HL-60/S4 treated with retinoic acid at 250 ng/mL for 4 days and 3 days (cell line): ENCODE results near the gene TINAGL1.

ENCODE experiments used
- in situ Hi-C: fragments of 300-500 bp; cut with MboI; formaldehyde crosslinking; loops from 2 replicates; pipeline ENCODE4 v1.7.0; 2022; ENCODE audit warnings: low sequenced_read_pairs

TINAGL1 gene

GRCh38 chr1:31567956-31568570 lies 8.3 kb upstream of the TINAGL1 start:
- in situ Hi-C loops = no loop called here

- in situ Hi-C loops = no loop called here
Measured at GRCh38 chr1:31568895-31569595, 7.3 kb upstream of the TINAGL1 start.

GRCh38 chr1:31569596-31570173 lies 6.6 kb upstream of the TINAGL1 start:
- in situ Hi-C loops = no loop called here

- in situ Hi-C loops = no loop called here
Measured at GRCh38 chr1:31570228-31570627, 6.1 kb upstream of the TINAGL1 start.

- in situ Hi-C loops = no loop called here
Measured at GRCh38 chr1:31570906-31571305, 5.4 kb upstream of the TINAGL1 start.

GRCh38 chr1:31571340-31572295 lies 4.7 kb upstream of the TINAGL1 start:
- in situ Hi-C loops = no loop called here

GRCh38 chr1:31572323-31573104 lies 3.8 kb upstream of the TINAGL1 start:
- in situ Hi-C loops = no loop called here

GRCh38 chr1:31573261-31573660 lies 3.1 kb upstream of the TINAGL1 start:
- in situ Hi-C loops = no loop called here

- in situ Hi-C loops = no loop called here
Measured at GRCh38 chr1:31574749-31575368, 1.5 kb upstream of the TINAGL1 start.

GRCh38 chr1:31575369-31576140 lies 760 bp upstream of the TINAGL1 start:
- in situ Hi-C loops = no loop called here

GRCh38 chr1:31576743-31577455 lies 584 bp downstream of the TINAGL1 start:
- in situ Hi-C loops = no loop called here

GRCh38 chr1:31577515-31578192 lies 1.3 kb downstream of the TINAGL1 start:
- in situ Hi-C loops = no loop called here

- in situ Hi-C loops = no loop called here
Measured at GRCh38 chr1:31579374-31579773, 3.1 kb downstream of the TINAGL1 start.

GRCh38 chr1:31580513-31580870 lies 4.2 kb downstream of the TINAGL1 start:
- in situ Hi-C loops = no loop called here

GRCh38 chr1:31580891-31581603 lies 4.7 kb downstream of the TINAGL1 start:
- in situ Hi-C loops = no loop called here

- in situ Hi-C loops = no loop called here
Measured at GRCh38 chr1:31581821-31582810, 5.8 kb downstream of the TINAGL1 start.
